Measurements from ENCODE around the gene EPSTI1.

The EPSTI1 gene

DNA sequence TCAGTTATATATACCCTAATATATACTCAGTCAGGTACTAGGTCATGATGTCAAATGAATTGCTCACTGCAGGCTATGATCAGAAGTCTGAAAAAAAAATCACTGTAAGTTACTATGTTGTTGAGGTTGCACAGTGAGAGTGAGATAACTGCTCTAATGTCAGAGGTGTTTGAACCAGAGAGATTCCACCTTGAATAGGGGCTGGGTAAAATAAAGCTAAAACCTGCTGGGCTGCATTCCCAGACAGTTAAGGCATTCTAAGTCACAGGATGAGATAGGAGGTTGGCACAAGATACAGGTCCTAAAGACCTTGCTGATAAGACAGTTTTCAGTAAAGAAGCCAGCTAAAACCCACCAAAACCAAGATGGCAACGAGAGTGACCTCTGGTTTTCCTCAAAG is 10.2 kb downstream of the EPSTI1 start:
- TF ChIP-seq, protein P1, sequence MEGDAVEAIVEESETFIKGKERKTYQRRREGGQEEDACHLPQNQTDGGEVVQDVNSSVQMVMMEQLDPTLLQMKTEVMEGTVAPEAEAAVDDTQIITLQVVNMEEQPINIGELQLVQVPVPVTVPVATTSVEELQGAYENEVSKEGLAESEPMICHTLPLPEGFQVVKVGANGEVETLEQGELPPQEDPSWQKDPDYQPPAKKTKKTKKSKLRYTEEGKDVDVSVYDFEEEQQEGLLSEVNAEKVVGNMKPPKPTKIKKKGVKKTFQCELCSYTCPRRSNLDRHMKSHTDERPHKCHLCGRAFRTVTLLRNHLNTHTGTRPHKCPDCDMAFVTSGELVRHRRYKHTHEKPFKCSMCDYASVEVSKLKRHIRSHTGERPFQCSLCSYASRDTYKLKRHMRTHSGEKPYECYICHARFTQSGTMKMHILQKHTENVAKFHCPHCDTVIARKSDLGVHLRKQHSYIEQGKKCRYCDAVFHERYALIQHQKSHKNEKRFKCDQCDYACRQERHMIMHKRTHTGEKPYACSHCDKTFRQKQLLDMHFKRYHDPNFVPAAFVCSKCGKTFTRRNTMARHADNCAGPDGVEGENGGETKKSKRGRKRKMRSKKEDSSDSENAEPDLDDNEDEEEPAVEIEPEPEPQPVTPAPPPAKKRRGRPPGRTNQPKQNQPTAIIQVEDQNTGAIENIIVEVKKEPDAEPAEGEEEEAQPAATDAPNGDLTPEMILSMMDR (IDR thresholded peaks at IDR 0.05; ENCODE audit: low read depth, low read length), result no peak
- no peaks in the 10 kb centered on the region for H3K9me3 ChIP-seq
- H3K4me1 ChIP-seq, result no peaks in the 10 kb centered on the region
- H3K27me3 ChIP-seq, result no peaks in the 10 kb centered on the region
- H3K4me3 ChIP-seq (ENCODE audit: low read depth, low read length), result no peak overlapping the region
- no peak for DNase-seq
- H3K36me3 ChIP-seq, result no peaks in the 10 kb centered on the region

DNA sequence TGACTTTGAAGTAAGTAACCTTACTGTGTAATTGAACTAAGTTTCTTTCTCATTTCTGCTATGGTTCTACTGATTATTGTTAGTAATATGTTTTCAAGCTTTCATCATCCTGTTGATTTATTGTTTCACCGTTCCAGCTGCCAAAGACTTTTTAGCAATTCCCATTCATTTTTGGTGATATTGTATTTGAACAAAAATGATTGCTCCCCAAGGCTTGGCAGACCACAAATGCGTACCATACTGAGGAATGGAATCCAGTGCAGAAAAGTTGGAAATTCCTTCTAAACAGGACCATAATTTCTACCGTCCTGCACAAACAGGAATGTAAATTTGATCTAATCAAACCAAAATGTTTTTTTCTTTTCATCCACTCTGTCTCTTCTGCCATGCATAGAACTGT is 10.7 kb downstream of the EPSTI1 start:
- no peaks in the 10 kb centered on the region for H3K27me3 ChIP-seq
- no peak overlapping the region for H3K4me3 ChIP-seq (ENCODE audit: low read depth, low read length)
- DNase-seq, result no peak
- TF ChIP-seq, protein P1 (IDR thresholded peaks at IDR 0.05; ENCODE audit: low read depth, low read length), result no peak
- H3K4me1 ChIP-seq, result no peaks in the 10 kb centered on the region
- H3K36me3 ChIP-seq, result no peaks in the 10 kb centered on the region
- no peaks in the 10 kb centered on the region for H3K9me3 ChIP-seq

DNA sequence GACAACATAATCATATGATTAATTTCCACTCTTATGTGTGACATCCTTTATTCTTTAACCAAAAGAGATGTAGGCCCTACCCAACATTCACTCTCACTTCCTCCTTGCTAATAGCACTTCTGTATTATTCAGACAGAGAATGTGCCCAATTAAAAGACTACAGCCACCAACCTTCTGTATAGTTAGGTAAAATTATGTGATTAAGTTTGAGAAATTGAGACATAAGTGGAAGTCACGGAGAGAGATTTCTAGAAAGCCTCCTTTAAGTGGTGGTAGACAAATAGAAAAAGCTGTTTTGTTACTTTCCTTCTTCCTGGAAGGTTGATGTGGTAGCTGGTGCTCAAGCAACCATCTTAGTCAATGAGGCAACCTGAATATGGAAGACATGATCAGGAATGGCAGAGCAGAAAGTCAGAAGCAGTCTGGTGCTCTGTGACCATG is 14.8 kb downstream of the EPSTI1 start:
- H3K4me1 ChIP-seq, result no peaks in the 10 kb centered on the region; the same call in 1 of the 2 replicates
- H3K4me3 ChIP-seq (ENCODE audit: low read depth, low read length), result no peak overlapping the region
- no peaks in the 10 kb centered on the region for H3K36me3 ChIP-seq
- no peak for DNase-seq
- H3K27me3 ChIP-seq, result no peaks in the 10 kb centered on the region
- TF ChIP-seq, protein P1 (IDR thresholded peaks at IDR 0.05; ENCODE audit: low read depth, low read length), result no peak
- no peaks in the 10 kb centered on the region for H3K9me3 ChIP-seq

GRCh38 chr13:42976066-42976465 is 16.0 kb downstream of the EPSTI1 start:
- Histone ChIP-seq H3K36me3 (no peaks in the 10 kb centered on the region), H3K4me3 (ENCODE audit: low read depth, low read length) (no peak overlapping the region), H3K4me1 (no peaks in the 10 kb centered on the region; the same call in 1 of the 2 replicates), H3K9me3 (no peaks in the 10 kb centered on the region), H3K27me3 (no peaks in the 10 kb centered on the region)
- peak; percentile 19 for DNase-seq
- TF ChIP-seq, protein P1 (IDR thresholded peaks at IDR 0.05; ENCODE audit: low read depth, low read length), result no peak

DNA sequence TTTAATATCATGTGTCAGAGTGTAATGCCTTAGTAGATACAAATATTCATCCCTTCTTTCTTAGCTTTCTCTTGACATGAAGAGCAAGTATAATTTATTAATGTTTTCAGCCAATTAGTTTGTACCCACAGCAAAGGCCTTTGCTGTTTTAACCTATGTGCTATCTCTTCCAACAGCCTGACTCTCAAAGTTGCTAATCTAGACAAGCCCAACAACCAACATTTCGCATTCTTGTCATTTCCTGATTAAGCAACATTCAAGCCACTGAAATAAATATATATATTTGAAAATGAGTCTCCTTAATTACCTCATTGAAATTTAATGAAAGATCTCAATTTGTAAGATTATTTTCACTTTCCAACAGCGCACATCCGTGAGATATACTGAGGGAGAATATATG is 18.5 kb downstream of the EPSTI1 start:
- Histone ChIP-seq H3K27me3 (no peaks in the 10 kb centered on the region), H3K9me3 (no peaks in the 10 kb centered on the region), H3K36me3 (no peaks in the 10 kb centered on the region), H3K4me1 (peaks cover 7% of the 10 kb centered on the region), H3K4me3 (ENCODE audit: low read depth, low read length) (no peak overlapping the region)
- TF ChIP-seq, protein P1 (IDR thresholded peaks at IDR 0.05; ENCODE audit: low read depth, low read length), result no peak
- no peak for DNase-seq

DNA sequence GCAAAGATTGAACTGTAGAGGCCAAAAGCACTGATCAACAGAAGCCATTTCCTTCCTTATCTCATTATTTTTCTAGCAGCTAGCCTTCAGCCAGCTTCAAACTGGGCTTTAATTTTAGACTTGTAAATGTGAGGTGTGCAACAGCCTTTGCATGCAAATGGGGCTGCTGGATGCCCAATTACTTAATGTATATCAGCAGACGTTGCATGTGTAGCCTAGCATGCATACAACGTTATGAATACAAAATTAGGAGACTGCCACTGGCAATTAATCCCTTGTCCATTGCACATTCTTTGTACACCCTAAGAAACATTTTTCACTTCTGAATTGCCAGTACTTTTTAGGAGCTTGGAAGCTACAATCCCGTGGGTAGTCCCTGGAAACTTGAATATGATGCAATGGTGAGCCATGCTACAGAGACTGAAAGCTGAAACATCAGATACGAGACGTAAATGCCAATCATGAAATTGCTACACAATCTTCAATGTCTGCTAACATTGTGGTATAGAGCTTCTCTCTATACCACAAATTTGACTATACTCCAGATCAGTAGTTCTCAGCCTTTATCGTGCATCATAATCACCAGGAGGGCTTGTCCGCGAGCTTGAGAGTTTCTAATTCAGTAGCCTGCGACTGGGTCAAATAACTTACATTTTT is 20.2 kb downstream of the EPSTI1 start:
- no peaks in the 10 kb centered on the region for H3K27me3 ChIP-seq
- H3K9me3 ChIP-seq, result no peaks in the 10 kb centered on the region
- DNase-seq, result no peak
- no peak overlapping the region for H3K4me3 ChIP-seq (ENCODE audit: low read depth, low read length)
- no peaks in the 10 kb centered on the region for H3K36me3 ChIP-seq
- H3K4me1 ChIP-seq, result peaks cover 15% of the 10 kb centered on the region
- TF ChIP-seq, protein P1 (IDR thresholded peaks at IDR 0.05; ENCODE audit: low read depth, low read length), result no peak
